Stimulated activated CD8-positive, alpha-beta memory T cell treated with anti-CD3 and anti-CD28 coated beads, Interleukin-7, amount 100 ng/mL, for 1 hour (primary cell): Measurements from ENCODE around the gene RPTOR.

Source experiments
- DNase-seq, 2 donors: peaks; one replicate each; pipeline ENCODE4 v3.0.0-alpha.2; 2020; ENCODE audit warnings: low read depth in 2 of 2

Gene RPTOR

DNA sequence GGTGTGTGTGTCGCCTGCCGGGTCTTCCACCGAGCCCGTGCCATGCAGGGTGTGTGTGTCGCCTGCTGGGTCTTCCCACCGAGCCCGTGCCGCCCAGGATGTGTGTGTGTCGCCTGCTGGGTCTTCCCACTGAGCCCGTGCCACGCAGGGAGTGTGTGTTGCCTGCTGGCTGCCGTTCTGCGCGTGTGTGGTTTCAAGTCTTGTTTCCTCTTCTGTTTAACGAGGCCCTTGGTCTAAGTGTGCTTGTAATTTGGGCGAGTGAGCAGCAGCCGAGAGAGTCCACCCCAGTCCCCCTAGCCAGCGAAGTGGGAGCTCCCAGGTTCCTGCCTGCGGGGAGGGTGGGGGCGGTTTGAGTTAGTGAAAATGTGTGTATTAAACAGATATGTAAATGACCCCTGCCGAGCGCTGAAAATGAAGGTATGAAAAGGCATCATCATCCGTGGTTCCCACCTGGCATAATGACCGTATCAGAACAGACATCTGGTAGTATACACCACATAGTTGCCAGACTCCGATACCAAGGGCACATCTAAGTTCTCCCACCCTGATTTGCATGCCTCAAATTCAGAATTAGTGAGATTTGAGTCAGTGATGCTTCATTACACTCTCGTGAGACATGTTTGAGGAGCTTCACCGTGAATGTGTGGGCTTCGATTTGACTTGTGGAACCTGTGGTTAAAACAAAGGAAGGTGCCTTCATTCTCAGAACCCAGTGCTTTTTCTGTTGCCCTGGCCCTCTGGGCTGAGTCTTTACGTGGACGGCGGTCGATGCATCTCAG is 332.5 kb downstream of the RPTOR start:
- no peak for DNase-seq

DNA sequence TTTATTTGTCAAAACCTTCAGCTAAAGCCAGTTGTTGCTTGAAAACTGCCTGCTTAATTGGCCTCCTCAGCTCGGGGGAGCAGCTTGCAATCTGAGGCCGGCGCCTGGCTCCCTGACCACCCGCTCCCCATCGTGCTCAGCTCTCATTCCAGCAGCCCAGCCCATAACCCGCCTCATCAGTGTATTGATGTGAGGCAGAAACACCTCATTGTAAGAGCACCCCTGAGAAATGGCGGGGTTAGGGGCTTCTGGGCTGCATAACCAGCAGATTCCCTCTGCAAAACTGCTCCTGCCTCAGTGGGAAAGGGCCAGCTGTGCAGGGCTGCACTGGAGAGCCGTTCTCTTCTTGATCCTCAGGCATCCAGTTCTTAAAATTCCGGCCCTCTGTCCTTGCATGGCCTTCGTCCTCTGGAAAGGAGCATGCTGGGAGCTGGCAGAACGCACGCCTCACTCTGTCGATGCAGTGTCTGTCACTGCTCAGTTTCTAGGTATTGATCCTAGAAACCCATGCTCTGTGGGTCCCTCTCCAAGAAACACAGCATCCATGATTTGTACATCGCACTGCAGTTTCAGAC is 333.2 kb downstream of the RPTOR start:
- no peak for DNase-seq

DNA sequence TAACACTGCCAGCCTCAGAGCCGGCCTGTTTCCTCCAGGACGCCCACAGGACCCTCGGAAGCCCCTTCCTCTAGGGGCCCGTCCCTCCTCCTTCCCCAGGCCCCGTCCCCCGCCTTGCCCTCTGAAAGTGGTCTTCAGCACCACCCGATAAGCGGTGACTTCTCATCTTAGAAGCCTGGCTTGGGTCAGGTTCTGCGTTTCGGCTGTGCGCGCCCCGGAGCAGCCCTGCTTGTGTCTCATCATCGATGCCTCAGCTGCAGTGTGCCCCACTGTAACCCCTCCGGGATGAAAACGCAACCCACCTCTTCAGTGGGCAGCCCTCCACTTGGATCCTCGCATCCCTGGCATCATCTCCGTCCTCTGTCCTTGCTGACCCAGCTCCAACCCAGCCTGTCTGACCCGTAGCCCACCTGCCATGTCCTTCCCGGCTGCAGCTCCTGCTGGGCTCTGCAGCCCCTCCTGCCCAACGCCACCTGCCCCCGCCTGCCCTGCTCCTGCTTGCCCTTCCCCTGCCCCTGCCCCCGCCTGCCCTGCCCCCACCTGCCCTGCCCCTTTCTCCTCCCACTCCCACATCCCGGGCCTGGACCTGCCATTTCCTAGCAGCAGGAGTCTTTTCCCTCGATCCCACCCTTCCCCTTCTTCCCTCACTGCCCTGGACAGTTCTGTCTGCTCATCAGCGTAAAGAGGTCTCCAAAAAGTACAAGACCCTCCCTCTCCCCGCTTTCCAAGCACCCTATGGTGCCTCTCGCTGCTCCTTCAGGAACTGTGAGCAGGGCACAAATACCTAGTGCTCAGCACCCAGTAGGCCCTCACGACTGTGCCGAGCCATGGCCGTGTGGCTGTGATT is 334.5 kb downstream of the RPTOR start:
- no peak for DNase-seq

DNA sequence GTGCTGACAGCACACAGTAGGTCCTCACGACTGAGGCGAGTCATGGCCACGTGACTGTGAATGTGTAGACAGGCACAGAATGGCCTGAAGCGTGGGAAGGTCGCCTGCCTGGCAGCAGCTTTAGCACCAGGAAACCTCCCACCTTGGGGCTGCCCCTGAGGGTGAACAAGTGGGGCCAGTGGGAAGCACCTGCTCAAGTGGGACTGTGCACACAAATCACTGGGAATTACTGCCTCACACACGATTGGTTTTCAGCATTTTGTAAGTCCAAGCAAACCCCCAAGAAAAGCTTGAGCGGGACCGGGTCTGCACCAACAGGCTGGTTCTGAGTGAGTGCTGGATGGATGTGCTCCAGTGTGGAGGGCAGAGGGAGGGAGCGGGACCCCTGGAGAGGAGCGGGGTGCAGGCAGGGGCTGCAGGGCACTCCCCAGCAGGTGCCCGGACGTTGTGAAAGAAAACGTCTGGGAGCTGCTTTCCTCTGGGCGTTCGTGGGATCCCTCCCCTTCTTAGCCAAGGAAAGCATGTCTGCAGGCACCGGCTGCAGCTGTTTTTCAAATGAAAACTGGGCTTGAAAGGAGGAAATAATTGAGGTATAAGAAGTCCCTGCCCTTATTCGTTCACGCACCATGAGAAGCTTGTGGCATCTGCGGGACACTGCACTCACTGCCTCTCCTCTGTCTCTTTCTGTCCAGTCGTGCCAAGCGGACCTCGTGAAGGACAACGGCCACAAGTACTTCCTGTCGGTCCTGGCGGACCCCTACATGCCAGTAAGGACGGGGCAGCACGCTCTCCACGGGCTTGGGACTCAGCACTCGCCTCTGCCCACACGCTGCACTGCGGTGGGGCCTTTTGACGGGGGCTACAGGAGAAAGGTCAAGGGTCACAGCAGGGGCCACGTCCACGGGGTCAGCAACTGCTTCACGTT is 335.3 kb downstream of the RPTOR start:
- no peak for DNase-seq

DNA sequence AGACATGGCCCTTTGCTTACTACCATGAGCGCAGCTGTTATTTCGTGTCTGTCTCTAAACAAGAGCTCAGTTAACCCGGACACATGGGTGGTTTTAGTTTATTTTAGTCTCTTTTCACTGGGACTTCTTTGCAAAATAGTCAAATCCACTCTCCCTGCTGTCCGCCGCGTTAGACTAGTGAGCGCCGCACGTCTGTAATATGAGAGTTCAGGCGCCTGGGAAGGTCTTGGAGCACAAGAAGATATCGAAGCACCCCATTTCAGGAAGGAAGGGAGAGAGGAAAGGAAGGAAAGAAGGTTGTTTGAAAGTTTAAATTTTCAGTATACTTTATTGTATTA is 336.0 kb downstream of the RPTOR start:
- no peak for DNase-seq

DNA sequence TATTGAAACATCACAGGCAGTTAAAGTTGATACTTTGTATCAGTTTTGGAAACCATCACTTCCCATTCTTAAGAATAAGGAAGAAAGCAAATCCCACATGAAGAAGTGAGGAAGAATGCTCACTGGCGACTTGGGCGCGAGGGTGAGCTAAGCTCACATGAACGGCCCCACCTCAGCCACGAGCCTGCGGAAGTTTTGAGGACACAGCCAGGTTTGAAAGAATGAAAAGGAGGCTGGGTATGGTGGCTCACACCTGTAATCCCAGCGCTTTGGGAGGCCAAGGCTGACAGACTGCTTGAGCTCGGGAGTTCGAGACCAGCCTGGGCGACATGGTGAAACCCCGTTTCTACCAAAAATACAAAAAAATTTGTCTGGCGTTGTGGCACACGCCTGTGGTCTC is 336.7 kb downstream of the RPTOR start:
- no peak for DNase-seq

DNA sequence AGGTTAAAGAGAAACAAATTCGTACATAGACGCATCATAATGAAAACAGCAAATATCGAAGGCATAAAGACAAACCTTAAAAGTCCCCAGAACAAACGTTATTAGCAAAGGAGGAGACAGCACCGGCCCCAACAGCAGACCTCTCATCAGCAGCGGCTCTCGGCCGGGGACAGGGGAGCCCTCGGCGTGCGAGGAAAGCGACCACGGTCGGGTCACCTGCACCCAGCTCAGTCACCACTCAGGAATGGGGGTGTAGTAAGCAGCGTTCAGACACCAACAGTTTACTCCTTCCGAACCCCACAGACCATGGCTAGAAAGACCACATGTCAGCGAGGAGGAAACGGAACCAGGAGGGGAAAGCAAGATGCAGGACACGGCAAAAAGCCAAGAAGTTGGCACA is 337.7 kb downstream of the RPTOR start:
- DNase-seq = no peak

DNA sequence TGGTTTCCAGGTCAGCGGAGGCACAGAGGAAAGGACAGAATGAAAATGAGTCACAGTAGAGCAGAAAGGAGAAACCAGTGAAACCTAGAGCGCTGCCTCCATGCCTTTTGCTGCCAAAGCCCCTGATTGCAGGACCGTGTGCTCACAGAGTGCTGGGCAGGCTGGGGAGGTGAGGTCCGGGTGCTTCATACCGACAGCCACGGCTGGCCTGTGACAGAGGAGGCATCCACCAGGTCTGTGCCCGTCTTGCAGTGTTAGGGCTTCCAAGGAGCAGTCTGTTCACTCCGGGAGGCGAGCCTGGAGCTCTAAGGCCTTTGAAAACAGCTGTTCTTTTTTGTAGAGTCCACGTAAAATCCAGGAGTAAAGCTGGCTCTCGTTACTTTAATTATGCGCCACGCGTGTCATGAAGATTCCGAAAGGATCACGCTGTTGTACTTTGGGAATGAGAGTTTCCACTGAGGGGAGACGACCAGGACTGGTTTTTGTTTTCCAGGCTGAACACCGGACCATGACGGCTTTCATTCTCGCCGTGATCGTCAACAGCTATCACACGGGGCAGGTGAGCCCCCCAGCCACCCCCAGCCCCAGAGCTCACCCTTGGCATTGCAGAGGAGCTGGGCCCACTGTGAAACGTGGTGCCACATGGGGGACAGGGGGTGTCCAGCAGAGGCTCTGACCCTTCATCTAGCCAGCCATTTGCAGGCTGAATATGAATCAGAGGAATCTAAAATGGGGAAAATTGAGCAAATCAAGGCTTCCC is 338.5 kb downstream of the RPTOR start:
- DNase-seq = no peak

DNA sequence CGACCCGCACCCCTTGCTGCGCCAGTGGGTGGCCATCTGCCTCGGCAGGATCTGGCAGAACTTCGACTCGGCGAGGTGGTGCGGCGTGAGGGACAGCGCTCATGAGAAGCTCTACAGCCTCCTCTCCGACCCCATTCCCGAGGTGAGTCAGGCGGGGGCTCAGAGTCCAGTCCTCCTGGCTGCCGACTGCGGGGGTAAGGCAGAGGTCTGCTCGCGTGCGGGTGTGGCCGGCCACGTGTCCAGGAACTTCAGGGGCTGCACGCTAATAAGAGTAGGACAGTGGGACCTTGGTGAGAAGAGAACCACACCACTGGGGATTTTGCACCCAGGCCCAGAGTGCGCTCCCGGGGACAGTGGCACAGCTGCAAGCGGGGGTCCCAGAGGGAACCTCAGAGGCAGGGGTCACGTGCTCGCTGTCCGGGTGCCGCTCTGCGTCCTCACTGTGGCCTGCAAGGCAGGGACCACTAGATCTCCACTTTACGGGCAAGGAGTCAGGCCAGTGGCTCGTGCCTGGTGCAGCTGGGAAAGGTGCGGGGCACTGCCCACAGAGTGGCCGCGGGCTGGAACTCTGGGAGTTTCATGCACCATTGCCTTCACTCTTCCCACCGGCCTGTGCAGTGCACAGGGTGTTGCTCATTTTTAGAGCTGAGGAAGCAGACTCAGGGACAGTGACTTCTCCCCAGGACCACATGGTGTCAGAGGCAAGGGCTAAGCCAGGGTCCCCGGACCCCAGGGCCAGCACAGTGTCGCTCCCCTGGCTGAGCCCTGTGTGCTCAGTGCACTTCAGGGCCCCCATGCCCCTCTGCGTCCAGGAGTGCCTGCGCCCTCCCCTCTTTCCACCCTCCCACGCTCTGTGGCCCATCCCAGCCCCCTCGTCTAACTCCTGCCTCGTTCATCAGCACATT is 339.4 kb downstream of the RPTOR start:
- no peak for DNase-seq

DNA sequence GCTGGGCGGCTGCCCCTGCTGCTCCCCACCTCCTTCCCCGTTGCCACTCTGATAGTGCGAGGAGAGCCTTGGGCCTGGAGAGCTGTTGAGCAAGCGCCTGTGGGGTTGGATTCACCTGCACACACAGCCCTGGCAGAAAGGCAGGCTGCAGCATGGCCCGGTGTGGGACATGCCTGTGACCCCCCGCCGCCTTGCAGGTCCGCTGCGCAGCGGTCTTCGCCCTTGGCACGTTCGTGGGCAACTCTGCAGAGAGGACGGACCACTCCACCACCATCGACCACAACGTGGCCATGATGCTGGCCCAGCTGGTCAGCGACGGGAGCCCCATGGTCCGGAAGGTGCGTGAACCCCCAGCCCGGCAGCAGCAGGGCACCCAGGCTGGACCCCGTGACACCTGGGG is 340.2 kb downstream of the RPTOR start:
- DNase-seq = no peak

DNA sequence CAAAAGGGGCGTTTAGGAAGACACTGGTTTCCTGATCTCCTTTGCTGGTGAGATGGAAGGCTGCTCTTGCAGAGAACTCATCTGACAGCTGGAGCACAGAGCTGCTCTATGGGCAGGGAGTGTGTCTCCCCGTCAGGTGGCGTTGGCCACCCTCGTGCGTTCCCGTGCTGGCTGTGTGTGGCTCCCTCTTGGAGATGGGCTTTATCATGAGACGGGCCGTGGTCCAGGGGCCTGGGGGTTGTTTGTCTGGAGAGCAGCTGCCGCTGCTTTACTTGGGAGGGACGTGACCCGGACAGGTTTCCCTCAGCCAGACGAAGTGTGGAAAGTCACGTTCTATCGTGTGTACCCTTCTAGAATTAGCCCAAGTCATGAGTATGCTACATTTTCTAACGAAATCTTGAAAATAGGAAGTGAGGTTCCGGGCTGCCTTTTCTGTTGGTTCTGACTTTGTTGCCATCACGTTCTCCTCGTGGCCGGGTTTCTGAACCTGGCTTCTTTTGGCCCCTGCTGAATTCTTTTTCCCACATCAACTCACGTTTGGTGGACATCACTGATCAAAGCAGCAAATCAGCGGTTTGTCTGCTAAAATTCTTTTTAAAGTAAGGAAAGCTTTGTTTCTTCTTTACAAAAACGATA is 341.4 kb downstream of the RPTOR start:
- DNase-seq = no peak

DNA sequence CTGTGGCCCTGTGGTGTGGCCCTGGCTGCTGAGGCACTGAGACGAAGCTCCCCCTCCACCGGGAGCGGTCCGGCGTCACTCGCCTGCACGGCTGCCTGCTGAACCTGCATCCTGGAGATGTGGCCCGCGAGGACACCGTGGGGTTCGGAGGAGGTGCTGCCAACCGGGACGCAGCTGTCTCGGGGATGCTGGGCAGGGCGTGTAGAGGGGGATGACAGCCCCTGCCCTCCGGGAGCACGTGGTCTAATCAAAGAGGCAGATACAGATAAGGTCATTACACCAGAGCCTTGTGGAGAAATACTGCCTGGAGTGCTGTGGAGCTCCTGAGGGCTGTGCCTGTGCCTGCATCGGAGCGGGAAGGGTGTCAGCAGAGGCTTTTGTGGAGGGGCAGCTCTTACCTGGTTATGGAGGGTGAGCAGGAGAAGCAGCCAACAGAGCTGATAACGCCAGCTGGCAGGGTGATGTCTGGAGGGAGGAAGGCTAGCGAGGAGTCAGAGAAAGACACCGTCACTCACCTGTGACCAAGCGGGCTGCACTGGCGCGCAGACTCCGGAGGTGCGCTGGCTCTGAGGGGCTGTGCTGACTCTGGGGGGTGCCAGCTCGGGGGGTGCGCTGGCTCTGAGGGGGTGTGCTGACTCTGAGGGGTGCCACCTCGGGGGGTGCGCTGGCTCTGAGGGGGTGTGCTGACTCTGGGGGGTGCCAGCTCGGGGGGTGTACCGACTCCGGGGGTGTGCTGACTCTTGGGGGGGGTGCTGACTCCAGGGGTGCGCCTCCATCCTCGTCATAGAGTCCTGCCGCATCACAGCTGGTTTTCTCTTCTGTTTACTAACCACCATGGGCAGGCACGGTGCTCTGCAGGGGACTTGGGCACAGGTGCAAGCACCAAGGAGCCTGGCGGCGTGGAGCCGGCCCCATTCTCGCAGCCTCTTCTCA is 342.3 kb downstream of the RPTOR start:
- no peak for DNase-seq

DNA sequence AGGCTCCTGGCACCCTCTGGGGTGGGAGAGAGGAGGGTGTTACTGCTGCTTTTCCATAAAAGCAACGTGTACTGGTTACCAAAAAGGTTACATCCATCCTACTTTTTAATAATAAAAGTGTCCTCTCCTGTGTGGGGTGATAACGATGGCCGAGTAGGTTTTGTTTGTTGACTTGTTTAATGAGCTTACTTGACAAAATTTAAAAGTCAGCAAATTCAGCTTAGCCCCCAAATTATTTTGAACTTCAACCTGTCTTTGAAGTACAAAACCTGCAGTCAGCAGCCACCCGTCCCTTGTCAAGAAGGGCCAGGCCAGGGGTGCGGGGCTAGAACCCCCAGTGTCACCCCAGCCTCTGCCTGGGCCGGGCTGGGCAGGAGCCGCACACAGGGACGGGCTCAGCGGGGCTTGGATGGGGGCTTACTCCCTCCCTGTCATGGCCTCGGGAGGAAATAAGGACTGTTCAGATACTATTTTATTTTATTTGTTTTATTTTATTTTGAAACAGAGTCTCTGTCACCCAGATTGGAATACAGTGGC is 343.1 kb downstream of the RPTOR start:
- DNase-seq = no peak

DNA sequence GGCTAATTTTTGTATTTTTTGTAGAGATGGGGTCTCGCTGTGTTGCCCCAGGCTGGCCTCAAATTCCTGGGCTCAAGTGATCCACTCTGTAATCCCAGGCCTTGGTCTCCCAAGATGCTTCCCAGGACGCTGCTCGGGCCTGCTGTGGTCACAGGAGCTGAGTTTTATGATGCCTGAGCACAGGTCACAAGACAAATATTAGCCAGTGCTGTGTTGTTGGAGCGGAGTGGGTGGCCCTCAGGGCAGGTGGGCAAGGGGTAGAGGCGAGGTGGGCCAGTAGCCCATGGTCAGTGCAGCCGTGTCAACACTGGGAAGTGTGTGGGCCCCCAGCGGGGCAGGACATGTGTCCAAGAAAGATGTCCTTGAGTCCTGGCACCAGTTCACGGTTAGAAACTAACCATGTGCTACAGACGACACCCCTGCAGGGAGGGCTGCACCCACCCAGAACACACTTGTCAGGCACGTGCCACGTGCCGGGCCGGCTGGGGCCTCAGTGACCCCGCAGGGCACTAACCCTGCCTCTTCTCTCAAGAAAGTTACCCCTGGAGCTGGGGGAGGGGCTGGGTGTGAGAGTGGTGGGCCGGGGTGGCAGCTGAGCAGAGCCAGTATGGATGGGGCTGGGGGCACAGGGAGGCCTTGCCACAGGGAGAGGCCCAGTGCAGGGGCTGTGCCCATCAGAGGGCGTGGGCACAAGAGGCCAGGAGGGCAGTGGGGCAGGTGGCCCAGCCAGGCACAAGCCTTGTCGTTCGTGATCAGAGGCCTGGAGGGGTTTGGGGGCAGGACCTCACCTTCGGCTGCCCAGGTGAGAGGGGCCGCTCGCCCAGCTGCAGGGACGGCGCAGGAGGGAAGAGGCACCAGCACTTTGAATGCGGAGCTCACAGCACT is 343.9 kb downstream of the RPTOR start:
- no peak for DNase-seq

DNA sequence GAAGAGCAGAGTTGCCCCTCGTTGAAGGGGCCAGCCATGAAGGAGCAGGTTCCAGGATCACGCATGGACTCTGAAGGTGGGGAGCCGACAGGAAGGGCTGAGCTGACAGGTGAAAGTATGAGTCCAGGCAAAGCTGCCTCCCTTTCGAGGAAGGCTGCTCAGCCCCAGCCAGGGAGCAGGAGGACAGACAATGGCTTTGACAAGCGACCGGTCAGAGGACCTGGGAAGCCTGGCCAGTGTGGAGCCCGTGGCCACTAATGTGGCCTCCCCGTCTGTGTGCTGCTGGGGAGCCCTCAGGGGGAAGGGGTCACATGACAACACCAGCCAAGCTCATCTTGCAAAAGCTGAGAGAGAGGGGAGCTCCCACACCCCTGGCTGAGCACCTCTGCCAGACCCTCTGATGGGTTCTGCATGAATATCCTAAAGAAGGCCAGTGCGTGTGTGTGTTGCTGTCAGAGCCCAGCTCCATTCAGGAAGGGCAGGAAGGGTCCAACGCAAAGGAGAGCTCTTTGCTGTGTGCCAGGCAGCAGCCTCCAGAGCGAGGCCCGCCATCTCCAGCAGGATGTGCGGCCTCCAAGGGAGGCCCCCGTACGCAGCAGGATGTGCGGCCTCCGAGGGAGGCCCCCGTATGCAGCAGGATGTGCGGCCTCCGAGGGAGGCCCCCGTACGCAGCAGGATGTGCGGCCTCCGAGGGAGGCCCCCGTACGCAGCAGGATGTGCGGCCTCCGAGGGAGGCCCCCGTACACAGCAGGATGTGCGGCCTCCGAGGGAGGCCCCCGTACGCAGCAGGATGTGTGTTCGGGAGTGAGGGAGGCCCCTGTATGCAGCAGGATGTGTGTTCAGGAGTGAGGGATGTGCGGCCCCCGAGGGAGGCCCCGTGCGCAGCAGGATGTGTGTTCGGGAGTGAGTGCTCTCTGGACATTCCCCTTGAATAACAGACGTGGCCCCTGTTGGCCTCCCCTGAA is 344.9 kb downstream of the RPTOR start:
- DNase-seq = no peak
